ENCODE data around the gene FAM9C.

GRCh38 chrX:13087322-13088155 lies 43.1 kb upstream of the FAM9C start:
- TF ChIP-seq EZH2phosphoT487 (conservative IDR thresholded peaks at IDR 0.05; ENCODE audit: low read length): no peak
- TF ChIP-seq CTCF (IDR thresholded peaks at IDR 0.05; ENCODE audit: insufficient read depth, low read length, poor library complexity, severe bottlenecking): no peak
